Measurements from ENCODE around the gene DIAPH2.

Gene DIAPH2

DNA sequence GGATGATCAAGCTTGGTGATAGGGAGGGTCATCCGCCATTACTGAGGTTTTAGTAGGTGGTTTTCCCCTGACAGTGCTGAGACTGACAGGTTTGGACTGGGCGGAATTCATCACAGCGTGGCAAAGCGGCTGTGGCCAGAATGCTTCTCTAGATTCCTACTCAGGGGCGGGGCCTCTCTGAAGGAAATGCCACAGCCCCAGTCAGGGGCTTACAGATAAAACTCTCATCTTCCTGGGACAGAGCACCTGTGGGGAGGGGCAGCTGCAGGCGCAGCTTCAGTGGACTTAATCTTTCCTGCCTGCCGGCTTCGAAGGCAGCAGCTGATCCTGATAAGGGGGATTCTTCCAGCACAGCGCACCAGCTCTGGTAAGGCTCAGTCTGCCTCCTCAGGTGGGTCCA is 515.8 kb downstream of the DIAPH2 start:
- TF ChIP-seq PPARA (CRISPR knock-in tag; IDR thresholded peaks at IDR 0.05; ENCODE audit: borderline replicate concordance) (no peak), ZNF565 (CRISPR knock-in tag; conservative IDR thresholded peaks at IDR 0.05; ENCODE audit: low read depth) (no peak), TCF4 (CRISPR knock-in tag; IDR thresholded peaks at IDR 0.05; ENCODE audit: borderline replicate concordance) (no peak), POU6F1 (CRISPR knock-in tag; IDR thresholded peaks at IDR 0.05; ENCODE audit: borderline replicate concordance, low read depth) (no peak), ZFP3 (CRISPR knock-in tag; IDR thresholded peaks at IDR 0.05) (no peak)

GRCh38 chrX:97210501-97210900 is 525.9 kb downstream of the DIAPH2 start:
- no peak for TF ChIP-seq ZFP30 (CRISPR knock-in tag; IDR thresholded peaks at IDR 0.05)
- no peak for TF ChIP-seq ARNTL (CRISPR knock-in tag; IDR thresholded peaks at IDR 0.05; ENCODE audit: borderline replicate concordance, low read depth)
- TF ChIP-seq GLIS3 (CRISPR knock-in tag; IDR thresholded peaks at IDR 0.05): no peak
- no peak for TF ChIP-seq ZFP3 (CRISPR knock-in tag; IDR thresholded peaks at IDR 0.05)
- no peak for TF ChIP-seq ZNF8 (CRISPR knock-in tag; IDR thresholded peaks at IDR 0.05)
- no peak for TF ChIP-seq PPARA (CRISPR knock-in tag; IDR thresholded peaks at IDR 0.05; ENCODE audit: borderline replicate concordance)
- TF ChIP-seq, protein P1, sequence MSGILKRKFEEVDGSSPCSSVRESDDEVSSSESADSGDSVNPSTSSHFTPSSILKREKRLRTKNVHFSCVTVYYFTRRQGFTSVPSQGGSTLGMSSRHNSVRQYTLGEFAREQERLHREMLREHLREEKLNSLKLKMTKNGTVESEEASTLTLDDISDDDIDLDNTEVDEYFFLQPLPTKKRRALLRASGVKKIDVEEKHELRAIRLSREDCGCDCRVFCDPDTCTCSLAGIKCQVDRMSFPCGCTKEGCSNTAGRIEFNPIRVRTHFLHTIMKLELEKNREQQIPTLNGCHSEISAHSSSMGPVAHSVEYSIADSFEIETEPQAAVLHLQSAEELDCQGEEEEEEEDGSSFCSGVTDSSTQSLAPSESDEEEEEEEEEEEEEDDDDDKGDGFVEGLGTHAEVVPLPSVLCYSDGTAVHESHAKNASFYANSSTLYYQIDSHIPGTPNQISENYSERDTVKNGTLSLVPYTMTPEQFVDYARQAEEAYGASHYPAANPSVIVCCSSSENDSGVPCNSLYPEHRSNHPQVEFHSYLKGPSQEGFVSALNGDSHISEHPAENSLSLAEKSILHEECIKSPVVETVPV (CRISPR knock-in tag; IDR thresholded peaks at IDR 0.05): no peak
- TF ChIP-seq OSR1 (CRISPR knock-in tag; IDR thresholded peaks at IDR 0.05): no peak
- no peak for TF ChIP-seq BACH2 (CRISPR knock-in tag; IDR thresholded peaks at IDR 0.05; ENCODE audit: borderline replicate concordance)
- no peak for TF ChIP-seq SNAI2 (CRISPR knock-in tag; IDR thresholded peaks at IDR 0.05)
- TF ChIP-seq, protein P2, sequence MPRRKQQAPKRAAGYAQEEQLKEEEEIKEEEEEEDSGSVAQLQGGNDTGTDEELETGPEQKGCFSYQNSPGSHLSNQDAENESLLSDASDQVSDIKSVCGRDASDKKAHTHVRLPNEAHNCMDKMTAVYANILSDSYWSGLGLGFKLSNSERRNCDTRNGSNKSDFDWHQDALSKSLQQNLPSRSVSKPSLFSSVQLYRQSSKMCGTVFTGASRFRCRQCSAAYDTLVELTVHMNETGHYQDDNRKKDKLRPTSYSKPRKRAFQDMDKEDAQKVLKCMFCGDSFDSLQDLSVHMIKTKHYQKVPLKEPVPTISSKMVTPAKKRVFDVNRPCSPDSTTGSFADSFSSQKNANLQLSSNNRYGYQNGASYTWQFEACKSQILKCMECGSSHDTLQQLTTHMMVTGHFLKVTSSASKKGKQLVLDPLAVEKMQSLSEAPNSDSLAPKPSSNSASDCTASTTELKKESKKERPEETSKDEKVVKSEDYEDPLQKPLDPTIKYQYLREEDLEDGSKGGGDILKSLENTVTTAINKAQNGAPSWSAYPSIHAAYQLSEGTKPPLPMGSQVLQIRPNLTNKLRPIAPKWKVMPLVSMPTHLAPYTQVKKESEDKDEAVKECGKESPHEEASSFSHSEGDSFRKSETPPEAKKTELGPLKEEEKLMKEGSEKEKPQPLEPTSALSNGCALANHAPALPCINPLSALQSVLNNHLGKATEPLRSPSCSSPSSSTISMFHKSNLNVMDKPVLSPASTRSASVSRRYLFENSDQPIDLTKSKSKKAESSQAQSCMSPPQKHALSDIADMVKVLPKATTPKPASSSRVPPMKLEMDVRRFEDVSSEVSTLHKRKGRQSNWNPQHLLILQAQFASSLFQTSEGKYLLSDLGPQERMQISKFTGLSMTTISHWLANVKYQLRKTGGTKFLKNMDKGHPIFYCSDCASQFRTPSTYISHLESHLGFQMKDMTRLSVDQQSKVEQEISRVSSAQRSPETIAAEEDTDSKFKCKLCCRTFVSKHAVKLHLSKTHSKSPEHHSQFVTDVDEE (CRISPR knock-in tag; IDR thresholded peaks at IDR 0.05): no peak
- no peak for TF ChIP-seq TOX (CRISPR knock-in tag; IDR thresholded peaks at IDR 0.05; ENCODE audit: borderline replicate concordance)
- no peak for TF ChIP-seq POU6F1 (CRISPR knock-in tag; IDR thresholded peaks at IDR 0.05; ENCODE audit: borderline replicate concordance, low read depth)
- no peak for TF ChIP-seq TCF4 (CRISPR knock-in tag; IDR thresholded peaks at IDR 0.05; ENCODE audit: borderline replicate concordance)
- ATAC-seq: no peak

More for the DNA sequence above, 515.8 kb downstream of the DIAPH2 start:
- ATAC-seq: no peak

- ATAC-seq: no peak
- TF ChIP-seq ZNF8 (CRISPR knock-in tag; IDR thresholded peaks at IDR 0.05) (no peak), PPARA (CRISPR knock-in tag; IDR thresholded peaks at IDR 0.05; ENCODE audit: borderline replicate concordance) (no peak), ARNTL (CRISPR knock-in tag; IDR thresholded peaks at IDR 0.05; ENCODE audit: borderline replicate concordance, low read depth) (no peak), BACH2 (CRISPR knock-in tag; IDR thresholded peaks at IDR 0.05; ENCODE audit: borderline replicate concordance) (no peak), ZC3H10 (CRISPR knock-in tag; IDR thresholded peaks at IDR 0.05) (no peak), GLIS3 (CRISPR knock-in tag; IDR thresholded peaks at IDR 0.05) (no peak), TCF4 (CRISPR knock-in tag; IDR thresholded peaks at IDR 0.05; ENCODE audit: borderline replicate concordance) (no peak), ZFP30 (CRISPR knock-in tag; IDR thresholded peaks at IDR 0.05) (no peak), POU6F1 (CRISPR knock-in tag; IDR thresholded peaks at IDR 0.05; ENCODE audit: borderline replicate concordance, low read depth) (no peak), SNAI2 (CRISPR knock-in tag; IDR thresholded peaks at IDR 0.05) (no peak), ZNF70 (CRISPR knock-in tag; IDR thresholded peaks at IDR 0.05) (no peak), TOX (CRISPR knock-in tag; IDR thresholded peaks at IDR 0.05; ENCODE audit: borderline replicate concordance) (no peak)
- TF ChIP-seq, protein P2 (CRISPR knock-in tag; IDR thresholded peaks at IDR 0.05): no peak
- TF ChIP-seq, protein P1 (CRISPR knock-in tag; IDR thresholded peaks at IDR 0.05): no peak
- TF ChIP-seq, protein P3, sequence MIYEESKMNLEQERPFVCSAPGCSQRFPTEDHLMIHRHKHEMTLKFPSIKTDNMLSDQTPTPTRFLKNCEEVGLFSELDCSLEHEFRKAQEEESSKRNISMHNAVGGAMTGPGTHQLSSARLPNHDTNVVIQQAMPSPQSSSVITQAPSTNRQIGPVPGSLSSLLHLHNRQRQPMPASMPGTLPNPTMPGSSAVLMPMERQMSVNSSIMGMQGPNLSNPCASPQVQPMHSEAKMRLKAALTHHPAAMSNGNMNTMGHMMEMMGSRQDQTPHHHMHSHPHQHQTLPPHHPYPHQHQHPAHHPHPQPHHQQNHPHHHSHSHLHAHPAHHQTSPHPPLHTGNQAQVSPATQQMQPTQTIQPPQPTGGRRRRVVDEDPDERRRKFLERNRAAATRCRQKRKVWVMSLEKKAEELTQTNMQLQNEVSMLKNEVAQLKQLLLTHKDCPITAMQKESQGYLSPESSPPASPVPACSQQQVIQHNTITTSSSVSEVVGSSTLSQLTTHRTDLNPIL (CRISPR knock-in tag; IDR thresholded peaks at IDR 0.05; ENCODE audit: low read depth): no peak
Observed at GRCh38 chrX:97211070-97211469, 526.4 kb downstream of the DIAPH2 start.
